MCF 10A (cell line): Measurements from ENCODE around the gene TRAF2. TPM values are rescaled to one million over a fixed set of nuclear protein-coding genes. Genes with fewer than 3 reads are reported as not detected.
"Not testable (repeated sequence)": the region's sequence is repeated elsewhere in the genome, so short reads cannot be mapped to it uniquely, and the experiment has no call there.

Source experiments
- Bru-seq: library from RNA; stranded (reverse); fragments of 400-500 nt; gene quantifications from one replicate; lab custom pipeline; 2021; lab: Mats Ljungman, UMichigan
- BruChase-seq, 2 experiments: library from RNA; stranded (reverse); fragments of 400-500 nt; gene quantifications; one replicate each; lab custom pipeline; 2021; lab: Mats Ljungman, UMichigan
- BruUV-seq: library from RNA; stranded (reverse); fragments of 400-500 nt; replicated peaks from 2 replicates; lab custom pipeline; 2021; lab: Mats Ljungman, UMichigan
- CTCF ChIA-PET: fragments of 300-600 bp; sonication (Branson Sonifier 250); formaldehyde crosslinking; extraction: SDS; loops from one replicate; lab custom pipeline; 2021; ENCODE audit warnings: antibody characterized with exemption, inconsistent platforms; lab: Yijun Ruan, JAX
- POLR2A ChIA-PET: fragments of 300-600, 350-650 bp; sonication (Branson Sonifier 250); formaldehyde crosslinking; extraction: SDS; loops from one replicate; lab custom pipeline; 2020; ENCODE audit warnings: antibody characterized with exemption, inconsistent platforms; lab: Yijun Ruan, JAX
- DNase-seq: peaks from one replicate; pipeline ENCODE4 v3.0.0-alpha.2; 2018; ENCODE audit not compliant: unreplicated experiment
- H3K27ac Mint-ChIP-seq: one replicate; pipeline ENCODE4 v1.8.0; 2022; ENCODE audit warnings: mild to moderate bottlenecking, low read depth, mixed read lengths; ENCODE audit not compliant: unreplicated experiment
- H3K27me3 Mint-ChIP-seq: one replicate; pipeline ENCODE4 v1.8.0; 2022; ENCODE audit warnings: mixed read lengths; ENCODE audit not compliant: insufficient read depth, unreplicated experiment
- H3K36me3 Mint-ChIP-seq: one replicate; pipeline ENCODE4 v1.8.0; 2022; ENCODE audit warnings: mild to moderate bottlenecking, moderate library complexity, mixed read lengths; ENCODE audit not compliant: insufficient read depth, unreplicated experiment
- H3K4me1 Mint-ChIP-seq: one replicate; pipeline ENCODE4 v1.8.0; 2022; ENCODE audit warnings: mixed read lengths; ENCODE audit not compliant: insufficient read depth, unreplicated experiment
- H3K4me3 Mint-ChIP-seq: one replicate; pipeline ENCODE4 v1.8.0; 2022; ENCODE audit warnings: mild to moderate bottlenecking, moderate library complexity, mixed read lengths; ENCODE audit not compliant: unreplicated experiment
- H3K9me3 Mint-ChIP-seq: one replicate; pipeline ENCODE4 v1.8.0; 2022; ENCODE audit warnings: mixed read lengths; ENCODE audit not compliant: unreplicated experiment
- CTCF ChIP-seq: fragments of 200-600 bp; IDR thresholded peaks from one replicate; pipeline ENCODE4 v1.8.0; 2022; ENCODE audit warnings: antibody characterized with exemption, mild to moderate bottlenecking; ENCODE audit not compliant: unreplicated experiment
- intact Hi-C: fragments of 100-400 bp; cut with micrococcal nuclease; formaldehyde crosslinking; loops from 2 replicates; pipeline ENCODE4 v1.14.1; 2022
- long read RNA-seq: library from polyadenylated mRNA; stranded (forward); transcript quantifications from one replicate; pipeline ENCODE4 v2.0.0, GENCODE V29; 2022
- total RNA-seq: library from RNA; stranded (reverse); gene quantifications from 2 replicates; pipeline ENCODE4 v1.2.3, GENCODE V29; 2022

The TRAF2 gene
- total RNA-seq (10.7 and 14.1 TPM in 2 replicates), Bru-seq, nascent RNA (percentile 47 among the genes with signal in this experiment), BruChase-seq, experiment 1, labeled RNA remaining after a 6-hour chase (percentile 53 among the genes with signal in this experiment), BruChase-seq, experiment 2, labeled RNA remaining after a 2-hour chase (percentile 53 among the genes with signal in this experiment)
- long read RNA-seq, transcript TRAF2-201 (11 exons, 2,264 nt) = major isoform, 27 of 43 reads
- long read RNA-seq, partial matches to known transcripts = 6 of 43 reads
- long read RNA-seq, other reads (novel, unspliced or antisense) = 10 of 43 reads

- POLR2A ChIA-PET = interaction anchor here (0.6 to 2.6 kb wide), 11 partner anchors 13 to 158 kb away, joined by 3 to 28 read pairs (median 4); partner anchors contain the start of genes EDF1, FBXW5, PHPT1 and TMEM141
Observed at GRCh38 chr9:136885950-136886578, at the start of gene TRAF2. Gene TRAF2, plus strand, starts transcription at chr9:136886516. Its CDS starts 12,225 bp downstream, at chr9:136898741.

GRCh38 chr9:136837146-136837855 lies 49.0 kb upstream of the TRAF2 start:
- intact Hi-C loops = no loop called here
- CTCF ChIA-PET = no interaction called here

More at GRCh38 chr9:136885950-136886578, at the start of gene TRAF2:
- BruUV-seq = no TSS peak
- H3K4me1 Mint-ChIP-seq = peaks cover 6% of the 10 kb centered on the region
- H3K9me3 Mint-ChIP-seq = no peaks in the 10 kb centered on the region
- H3K4me3 Mint-ChIP-seq = peak within 1 kb of the TSS; percentile 84
- DNase-seq = peak; percentile 97
- H3K36me3 Mint-ChIP-seq = peaks cover 7% of the 10 kb centered on the region
- peak within 1 kb of the TSS; percentile 71 for H3K27ac Mint-ChIP-seq
- no peaks in the 10 kb centered on the region for H3K27me3 Mint-ChIP-seq
- CTCF ChIA-PET = interaction anchor here (0.7 kb wide), 1 partner anchor 43 kb away, joined by 5 read pairs; no protein-coding TSS in a partner anchor
- intact Hi-C loops = no loop called here
- no peak for TF ChIP-seq CTCF

GRCh38 chr9:136837856-136838277 lies 48.4 kb upstream of the TRAF2 start:
- POLR2A ChIA-PET = interaction anchor here (0.9 to 1.4 kb wide), 2 partner anchors 29 to 36 kb away, joined by 3 to 4 read pairs; no protein-coding TSS in a partner anchor
- H3K9me3 Mint-ChIP-seq, intact Hi-C loops, DNase-seq, H3K27me3 Mint-ChIP-seq, BruUV-seq, H3K27ac Mint-ChIP-seq, H3K4me3 Mint-ChIP-seq: not testable (repeated sequence)
- CTCF ChIA-PET = interaction anchor here (0.6 to 0.7 kb wide), 2 partner anchors 46 to 245 kb away, joined by 3 read pairs; no protein-coding TSS in a partner anchor
- peaks cover 51% of the 10 kb centered on the region for H3K36me3 Mint-ChIP-seq
- H3K4me1 Mint-ChIP-seq = peaks cover 18% of the 10 kb centered on the region

More at GRCh38 chr9:136837146-136837855, 49.0 kb upstream of the TRAF2 start:
- Mint-ChIP-seq H3K9me3 (no peaks in the 10 kb centered on the region), H3K36me3 (peaks cover 48% of the 10 kb centered on the region), H3K27me3 (no peaks in the 10 kb centered on the region), H3K4me3 (no peak overlapping the region), H3K27ac (no peak overlapping the region), H3K4me1 (peaks cover 18% of the 10 kb centered on the region)
- no TSS peak for BruUV-seq
- POLR2A ChIA-PET = interaction anchor here (0.9 kb wide), 1 partner anchor 28 kb away, joined by 4 read pairs; no protein-coding TSS in a partner anchor
- TF ChIP-seq CTCF = no peak
- DNase-seq = no peak
